ENCODE measurements around the gene CRPPA.
"Not testable (repeated sequence)": the region's sequence is repeated elsewhere in the genome, so short reads cannot be mapped to it uniquely, and the experiment has no call there.

CRPPA gene

DNA sequence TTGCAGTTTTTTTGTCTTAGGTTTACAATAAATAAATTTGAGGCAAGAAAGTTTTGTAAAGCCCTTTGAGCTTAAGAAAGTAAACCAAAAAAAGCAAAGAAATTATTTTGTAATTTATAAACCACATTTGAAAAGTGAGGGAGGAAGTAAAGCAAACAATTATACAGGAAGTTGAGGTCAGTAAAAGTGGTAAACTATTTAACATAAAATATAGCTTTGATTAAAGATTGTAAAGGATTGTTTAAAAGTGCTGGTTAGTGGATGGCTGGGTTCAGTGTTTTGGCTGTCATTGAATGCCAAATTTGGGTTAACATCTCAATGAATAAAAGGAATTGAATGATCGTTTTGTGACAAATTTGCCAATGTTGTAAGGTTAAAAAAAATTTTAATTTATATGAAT lies 34.3 kb upstream of the CRPPA start:
- no peak for DNase-seq (ENCODE audit: extremely low read depth, low read depth)
- TF ChIP-seq, protein P1, sequence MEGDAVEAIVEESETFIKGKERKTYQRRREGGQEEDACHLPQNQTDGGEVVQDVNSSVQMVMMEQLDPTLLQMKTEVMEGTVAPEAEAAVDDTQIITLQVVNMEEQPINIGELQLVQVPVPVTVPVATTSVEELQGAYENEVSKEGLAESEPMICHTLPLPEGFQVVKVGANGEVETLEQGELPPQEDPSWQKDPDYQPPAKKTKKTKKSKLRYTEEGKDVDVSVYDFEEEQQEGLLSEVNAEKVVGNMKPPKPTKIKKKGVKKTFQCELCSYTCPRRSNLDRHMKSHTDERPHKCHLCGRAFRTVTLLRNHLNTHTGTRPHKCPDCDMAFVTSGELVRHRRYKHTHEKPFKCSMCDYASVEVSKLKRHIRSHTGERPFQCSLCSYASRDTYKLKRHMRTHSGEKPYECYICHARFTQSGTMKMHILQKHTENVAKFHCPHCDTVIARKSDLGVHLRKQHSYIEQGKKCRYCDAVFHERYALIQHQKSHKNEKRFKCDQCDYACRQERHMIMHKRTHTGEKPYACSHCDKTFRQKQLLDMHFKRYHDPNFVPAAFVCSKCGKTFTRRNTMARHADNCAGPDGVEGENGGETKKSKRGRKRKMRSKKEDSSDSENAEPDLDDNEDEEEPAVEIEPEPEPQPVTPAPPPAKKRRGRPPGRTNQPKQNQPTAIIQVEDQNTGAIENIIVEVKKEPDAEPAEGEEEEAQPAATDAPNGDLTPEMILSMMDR (IDR thresholded peaks at IDR 0.05; ENCODE audit: low read depth, low read length): no peak

DNA sequence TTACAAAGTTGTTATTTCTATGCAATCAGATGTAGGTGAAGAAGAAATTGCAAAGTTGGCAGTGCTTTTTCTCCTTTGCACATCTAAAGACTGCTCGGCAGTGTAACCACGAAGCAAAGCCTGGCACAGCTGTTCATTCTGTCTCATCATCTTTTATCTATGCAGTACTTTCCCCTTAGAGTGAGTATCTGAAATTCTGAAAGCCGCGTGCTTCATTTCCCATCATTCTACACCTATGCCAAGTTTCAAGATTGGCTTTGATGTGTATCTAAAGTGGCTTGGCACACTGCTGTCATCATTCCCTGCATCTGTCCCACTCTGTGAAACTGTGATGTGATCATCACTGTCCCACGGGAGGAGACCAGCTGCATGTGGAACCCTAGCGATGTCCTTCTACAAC lies 29.0 kb upstream of the CRPPA start:
- TF ChIP-seq, protein P1 (IDR thresholded peaks at IDR 0.05; ENCODE audit: low read depth, low read length): no peak
- DNase-seq (ENCODE audit: extremely low read depth, low read depth): no peak

DNA sequence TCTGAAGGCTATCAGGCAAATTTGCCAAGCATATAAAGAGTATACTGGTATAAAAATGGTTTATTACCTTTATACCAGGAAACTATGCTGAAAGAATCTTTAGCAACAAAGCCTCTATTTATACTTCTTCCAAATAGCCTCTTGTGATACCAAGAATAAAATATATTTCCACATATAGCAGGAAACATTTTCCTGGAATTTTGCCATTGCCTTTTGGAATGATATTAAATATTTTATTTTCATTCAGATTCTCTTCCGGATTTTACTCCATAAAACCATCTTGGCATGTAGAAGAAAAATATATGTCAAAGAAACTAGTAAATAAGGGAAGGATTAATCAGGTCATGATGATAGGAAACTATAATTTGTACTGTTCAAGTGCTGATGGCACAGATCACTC lies 26.5 kb upstream of the CRPPA start:
- TF ChIP-seq, protein P1 (IDR thresholded peaks at IDR 0.05; ENCODE audit: low read depth, low read length): no peak
- DNase-seq (ENCODE audit: extremely low read depth, low read depth): no peak

DNA sequence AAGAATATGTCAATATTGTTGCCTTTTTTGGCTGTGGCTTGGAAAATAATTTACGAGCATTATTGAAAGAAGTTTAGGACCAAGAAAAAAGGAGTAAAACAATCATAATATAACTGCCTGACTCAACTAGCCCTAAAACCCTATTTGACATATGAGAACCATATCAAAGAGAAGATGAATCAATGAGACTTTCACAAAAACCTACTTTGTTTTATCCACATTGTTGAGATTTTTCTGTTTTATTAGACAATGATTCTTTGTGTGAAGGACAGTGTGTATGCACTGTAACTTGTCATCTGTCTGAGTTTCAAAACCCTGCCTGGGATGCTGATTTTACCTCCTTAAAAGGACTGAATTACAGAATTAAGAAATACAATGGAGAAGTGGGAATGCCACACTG lies 25.2 kb upstream of the CRPPA start:
- no peak for DNase-seq (ENCODE audit: extremely low read depth, low read depth)
- TF ChIP-seq, protein P1 (IDR thresholded peaks at IDR 0.05; ENCODE audit: low read depth, low read length): no peak

DNA sequence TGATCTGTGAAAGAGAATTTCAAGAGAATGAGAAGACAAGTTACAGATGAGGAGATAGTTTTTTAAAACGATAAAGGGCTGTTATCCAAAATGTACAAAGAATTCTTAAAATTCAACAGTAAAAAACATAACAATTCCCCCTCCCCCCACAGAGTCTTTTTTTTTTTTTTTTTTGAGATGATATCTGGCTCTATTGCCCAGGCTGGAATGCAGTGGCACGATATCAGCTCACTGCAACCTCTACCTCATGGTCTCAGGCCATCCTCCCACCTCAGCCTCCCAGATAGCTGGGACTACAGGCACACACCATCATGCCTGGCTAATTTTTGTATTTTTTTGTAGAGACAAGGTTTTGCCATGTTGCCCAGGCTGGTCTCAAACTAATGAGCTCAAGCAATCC lies 22.5 kb upstream of the CRPPA start:
- DNase-seq (ENCODE audit: extremely low read depth, low read depth): not testable (repeated sequence)

DNA sequence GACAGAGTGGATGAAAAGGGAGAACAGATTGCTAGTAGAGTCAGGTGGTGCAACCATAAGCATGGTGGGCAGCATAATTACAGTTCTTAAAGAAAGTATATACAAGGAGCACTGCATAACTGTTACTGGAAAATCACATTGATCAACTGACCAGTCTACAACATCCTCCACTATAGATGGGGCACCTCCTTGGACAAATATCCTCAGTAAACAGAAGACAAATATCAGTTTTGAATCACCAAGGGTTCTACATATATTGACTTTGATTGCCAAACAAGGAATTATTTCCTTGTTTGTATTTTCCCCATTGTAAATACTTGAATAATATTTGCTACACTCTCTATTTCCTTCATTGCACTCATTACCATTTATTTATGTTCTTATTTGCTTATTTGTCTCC lies 17.6 kb upstream of the CRPPA start:
- TF ChIP-seq, protein P1 (IDR thresholded peaks at IDR 0.05; ENCODE audit: low read depth, low read length): no peak
- no peak for DNase-seq (ENCODE audit: extremely low read depth, low read depth)

DNA sequence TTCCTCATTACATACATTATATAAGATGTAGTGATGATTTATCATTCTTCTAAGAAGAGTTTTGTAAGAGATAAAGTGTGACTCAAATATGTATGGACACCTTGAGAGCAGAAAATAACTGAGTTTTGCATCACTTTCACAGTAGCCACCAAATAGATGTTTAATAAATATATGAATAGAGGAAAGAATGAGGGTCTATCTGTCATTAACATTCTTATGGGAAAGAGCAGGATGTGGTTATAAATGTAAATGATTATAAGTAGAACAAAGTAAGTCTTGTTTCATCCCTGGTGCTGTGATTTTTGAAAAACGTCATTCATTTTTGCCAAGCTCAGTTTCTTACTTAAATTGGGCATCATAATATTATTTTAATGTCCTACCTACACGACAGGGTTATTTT lies 15.0 kb upstream of the CRPPA start:
- no peak for DNase-seq (ENCODE audit: extremely low read depth, low read depth)
- TF ChIP-seq, protein P1 (IDR thresholded peaks at IDR 0.05; ENCODE audit: low read depth, low read length): no peak

DNA sequence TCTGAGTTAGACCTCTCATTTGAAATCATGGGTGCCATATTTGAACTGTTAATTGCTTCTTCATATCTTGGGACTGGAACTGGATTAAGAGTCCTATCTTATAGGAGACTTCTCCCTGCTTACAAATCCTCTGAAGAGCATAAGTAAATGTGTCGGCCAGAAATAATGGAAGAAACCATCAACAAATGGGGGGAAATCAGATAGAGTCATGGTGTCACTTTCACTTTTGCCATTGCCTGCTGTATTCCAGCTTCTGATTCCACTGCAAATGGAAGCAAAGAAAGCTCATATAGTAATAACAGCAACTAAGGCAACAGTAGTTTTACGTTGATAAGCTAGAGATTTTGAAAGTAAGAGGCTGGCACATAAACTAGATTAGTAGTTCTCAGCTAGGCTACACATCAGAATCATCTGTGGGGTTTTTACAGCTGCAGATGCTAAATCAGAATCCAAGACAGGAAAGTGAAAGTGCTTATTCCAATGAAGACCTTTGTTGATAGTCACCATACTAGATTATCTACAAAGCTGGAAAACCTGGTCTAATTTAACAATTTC lies 12.3 kb upstream of the CRPPA start:
- TF ChIP-seq, protein P1 (IDR thresholded peaks at IDR 0.05; ENCODE audit: low read depth, low read length): no peak
- DNase-seq (ENCODE audit: extremely low read depth, low read depth): no peak
